Effector memory CD8-positive, alpha-beta T cell (primary cell): ENCODE data around the gene FBN2.
"Not testable (repeated sequence)": the region's sequence is repeated elsewhere in the genome, so short reads cannot be mapped to it uniquely, and the experiment has no call there.

Experiments used
- ATAC-seq: fragments of 150-1000 bp; cut with Tn5 transposase; replicated peaks from 2 replicates; pipeline ENCODE4 v1.10.0; 2021; ENCODE audit warnings: mild to moderate bottlenecking, moderate library complexity
- DNase-seq, 3 experiments: peaks; one replicate each; pipeline ENCODE4 v3.0.0; 2021
- H3K27ac Mint-ChIP-seq, 2 donors: one replicate each; pipeline ENCODE4 v1.8.0; 2022; ENCODE audit warnings: mild to moderate bottlenecking in 2 of 2, mixed read lengths in 2 of 2, moderate library complexity in 2 of 2
- H3K27me3 Mint-ChIP-seq, 2 donors: one replicate each; pipeline ENCODE4 v1.8.0; 2022; ENCODE audit warnings: mixed read lengths in 2 of 2
- H3K36me3 Mint-ChIP-seq: one replicate; pipeline ENCODE4 v1.8.0; 2022; ENCODE audit warnings: mild to moderate bottlenecking, moderate library complexity, mixed read lengths; ENCODE audit not compliant: insufficient read depth
- H3K4me1 Mint-ChIP-seq, 2 donors: one replicate each; pipeline ENCODE4 v1.8.0; 2022; ENCODE audit warnings: low read depth in 2 of 2, mixed read lengths in 2 of 2
- H3K4me3 Mint-ChIP-seq, 2 donors: one replicate each; pipeline ENCODE4 v1.8.0; 2022; ENCODE audit warnings: mild to moderate bottlenecking in 2 of 2, mixed read lengths in 2 of 2, moderate library complexity in 2 of 2
- H3K9me3 Mint-ChIP-seq, 2 donors: one replicate each; pipeline ENCODE4 v1.8.0; 2022; ENCODE audit warnings: mixed read lengths in 2 of 2

The FBN2 gene

GRCh38 chr5:128422612-128423011, 115.4 kb downstream of the FBN2 start:
- H3K36me3 Mint-ChIP-seq: no peaks in the 10 kb centered on the region
- H3K4me1 Mint-ChIP-seq: no peaks in the 10 kb centered on the region
- no peaks in the 10 kb centered on the region for H3K27me3 Mint-ChIP-seq
- DNase-seq (no peak), ATAC-seq (no peak)
- no peak overlapping the region for H3K27ac Mint-ChIP-seq
- H3K4me3 Mint-ChIP-seq: no peak overlapping the region
- peaks cover 2 to 3% of the 10 kb centered on the region in 2 donors for H3K9me3 Mint-ChIP-seq

GRCh38 chr5:128414469-128414868, 123.6 kb downstream of the FBN2 start:
- H3K36me3 Mint-ChIP-seq: no peaks in the 10 kb centered on the region
- DNase-seq: no peak
- no peak overlapping the region for H3K4me3 Mint-ChIP-seq
- H3K9me3 Mint-ChIP-seq: peaks cover 13% of the 10 kb centered on the region in 2 donors
- no peaks in the 10 kb centered on the region for H3K4me1 Mint-ChIP-seq
- no peak overlapping the region for H3K27ac Mint-ChIP-seq
- no peaks in the 10 kb centered on the region for H3K27me3 Mint-ChIP-seq
- no peak for ATAC-seq

- no peaks in the 10 kb centered on the region for H3K27me3 Mint-ChIP-seq
- H3K9me3 Mint-ChIP-seq: peaks cover 13% of the 10 kb centered on the region in 2 donors
- ATAC-seq (no peak), DNase-seq (no peak)
- H3K27ac Mint-ChIP-seq: no peak overlapping the region
- no peaks in the 10 kb centered on the region for H3K4me1 Mint-ChIP-seq
- no peaks in the 10 kb centered on the region for H3K36me3 Mint-ChIP-seq
- no peak overlapping the region for H3K4me3 Mint-ChIP-seq
Measured at GRCh38 chr5:128413356-128413755, 124.7 kb downstream of the FBN2 start.

GRCh38 chr5:128412145-128412930, 125.7 kb downstream of the FBN2 start:
- no peaks in the 10 kb centered on the region for H3K36me3 Mint-ChIP-seq
- H3K4me3 Mint-ChIP-seq: no peak overlapping the region
- no peak overlapping the region for H3K27ac Mint-ChIP-seq
- ATAC-seq (no peak), DNase-seq (no peak)
- H3K9me3 Mint-ChIP-seq: peaks cover 8 to 9% of the 10 kb centered on the region in 2 donors
- no peaks in the 10 kb centered on the region for H3K4me1 Mint-ChIP-seq
- H3K27me3 Mint-ChIP-seq: no peaks in the 10 kb centered on the region

- Mint-ChIP-seq H3K4me1 (peaks cover 0 to 1% of the 10 kb centered on the region in 2 donors), H3K36me3 (no peaks in the 10 kb centered on the region), H3K9me3 (peaks cover 0 to 5% of the 10 kb centered on the region in 2 donors), H3K4me3 (no peak overlapping the region), H3K27me3 (no peaks in the 10 kb centered on the region), H3K27ac (no peak overlapping the region)
- no peak for DNase-seq
- no peak for ATAC-seq
Measured at GRCh38 chr5:128409166-128409800, 128.8 kb downstream of the FBN2 start.

- Mint-ChIP-seq H3K4me3 (no peak overlapping the region), H3K27me3 (no peaks in the 10 kb centered on the region), H3K9me3 (peaks cover 0 to 5% of the 10 kb centered on the region in 2 donors), H3K4me1 (peaks cover 0 to 1% of the 10 kb centered on the region in 2 donors), H3K27ac (no peak overlapping the region), H3K36me3 (no peaks in the 10 kb centered on the region)
- no peak for DNase-seq
- no peak for ATAC-seq
Measured at GRCh38 chr5:128408622-128409021, 129.4 kb downstream of the FBN2 start.

GRCh38 chr5:128407944-128408343, 130.1 kb downstream of the FBN2 start:
- Mint-ChIP-seq H3K27ac (no peak overlapping the region), H3K4me1 (peaks cover 0 to 1% of the 10 kb centered on the region in 2 donors), H3K9me3 (peaks cover 0 to 5% of the 10 kb centered on the region in 2 donors), H3K36me3 (no peaks in the 10 kb centered on the region), H3K4me3 (no peak overlapping the region), H3K27me3 (no peaks in the 10 kb centered on the region)
- DNase-seq (no peak), ATAC-seq (no peak)

GRCh38 chr5:128406803-128407202, 131.2 kb downstream of the FBN2 start:
- DNase-seq: no peak
- Mint-ChIP-seq H3K9me3 (peaks cover 0 to 5% of the 10 kb centered on the region in 2 donors), H3K4me3 (no peak overlapping the region)

GRCh38 chr5:128405159-128405558, 132.9 kb downstream of the FBN2 start:
- ATAC-seq (no peak), DNase-seq (no peak)
- Mint-ChIP-seq H3K27me3 (no peaks in the 10 kb centered on the region), H3K27ac (no peak overlapping the region), H3K36me3 (no peaks in the 10 kb centered on the region), H3K4me1 (peaks cover 0 to 1% of the 10 kb centered on the region in 2 donors), H3K4me3 (no peak overlapping the region), H3K9me3 (peaks cover 0 to 8% of the 10 kb centered on the region in 2 donors)

More at GRCh38 chr5:128406803-128407202, 131.2 kb downstream of the FBN2 start:
- Mint-ChIP-seq H3K27ac (no peak overlapping the region), H3K4me1 (peaks cover 0 to 1% of the 10 kb centered on the region in 2 donors), H3K36me3 (no peaks in the 10 kb centered on the region), H3K27me3 (no peaks in the 10 kb centered on the region)
- no peak for ATAC-seq

- ATAC-seq (no peak), DNase-seq (no peak)
- peaks cover 0 to 1% of the 10 kb centered on the region in 2 donors for H3K4me1 Mint-ChIP-seq
- peaks cover 0 to 8% of the 10 kb centered on the region in 2 donors for H3K9me3 Mint-ChIP-seq
- no peak overlapping the region for H3K4me3 Mint-ChIP-seq
- no peaks in the 10 kb centered on the region for H3K36me3 Mint-ChIP-seq
- H3K27ac Mint-ChIP-seq: no peak overlapping the region
- H3K27me3 Mint-ChIP-seq: no peaks in the 10 kb centered on the region
Measured at GRCh38 chr5:128403333-128403732, 134.7 kb downstream of the FBN2 start.

- H3K4me3 Mint-ChIP-seq: no peak overlapping the region
- no peaks in the 10 kb centered on the region for H3K27me3 Mint-ChIP-seq
- H3K36me3 Mint-ChIP-seq: no peaks in the 10 kb centered on the region
- H3K27ac Mint-ChIP-seq: no peak overlapping the region
- DNase-seq: no peak
- H3K4me1 Mint-ChIP-seq: peaks cover 0 to 1% of the 10 kb centered on the region in 2 donors
- H3K9me3 Mint-ChIP-seq: peaks cover 0 to 6% of the 10 kb centered on the region in 2 donors
- no peak for ATAC-seq
Measured at GRCh38 chr5:128402506-128402905, 135.5 kb downstream of the FBN2 start.

- H3K4me3 Mint-ChIP-seq, H3K27me3 Mint-ChIP-seq, DNase-seq, H3K27ac Mint-ChIP-seq, H3K4me1 Mint-ChIP-seq, ATAC-seq, H3K9me3 Mint-ChIP-seq, H3K36me3 Mint-ChIP-seq: not testable (repeated sequence)
Measured at GRCh38 chr5:128400766-128401165, 137.3 kb downstream of the FBN2 start.

- no peaks in the 10 kb centered on the region for H3K36me3 Mint-ChIP-seq
- ATAC-seq: no peak
- DNase-seq: no peak
- no peaks in the 10 kb centered on the region for H3K27me3 Mint-ChIP-seq
- H3K4me1 Mint-ChIP-seq: no peaks in the 10 kb centered on the region
- no peak overlapping the region for H3K27ac Mint-ChIP-seq
- peaks cover 7 to 12% of the 10 kb centered on the region in 2 donors for H3K9me3 Mint-ChIP-seq
- no peak overlapping the region for H3K4me3 Mint-ChIP-seq
Measured at GRCh38 chr5:128399111-128399510, 138.9 kb downstream of the FBN2 start.

GRCh38 chr5:128397876-128398275, 140.2 kb downstream of the FBN2 start:
- Mint-ChIP-seq H3K4me1 (no peaks in the 10 kb centered on the region), H3K36me3 (no peaks in the 10 kb centered on the region), H3K9me3 (peaks cover 7 to 12% of the 10 kb centered on the region in 2 donors), H3K27ac (no peak overlapping the region), H3K4me3 (no peak overlapping the region), H3K27me3 (no peaks in the 10 kb centered on the region)
- ATAC-seq (no peak), DNase-seq (no peak)
